GM12891 (cell line): ENCODE data around the gene KDM4B.

ENCODE experiments used
- PAX5 ChIP-seq: IDR thresholded peaks from 2 replicates; pipeline ENCODE4 v1.6.1; 2011; ENCODE audit warnings: low read length, moderate library complexity, mild to moderate bottlenecking; ENCODE audit not compliant: insufficient read depth, severe bottlenecking
- POLR2A ChIP-seq: IDR thresholded peaks from 2 replicates; pipeline ENCODE4 v1.6.1; 2011; ENCODE audit warnings: low read depth, low read length, control low read depth
- POLR2AphosphoS5 ChIP-seq: IDR thresholded peaks from 2 replicates; pipeline ENCODE4 v1.6.1; 2011; ENCODE audit warnings: low read depth, low read length, control low read depth
- POU2F2 ChIP-seq: IDR thresholded peaks from 2 replicates; pipeline ENCODE4 v1.6.1; 2011; ENCODE audit warnings: low read depth, mild to moderate bottlenecking, control low read depth, low read length, moderate library complexity
- SPI1 ChIP-seq: IDR thresholded peaks from 2 replicates; pipeline ENCODE4 v1.6.1; 2011; ENCODE audit warnings: low read depth, low read length, control low read depth
- TAF1 ChIP-seq: IDR thresholded peaks from 2 replicates; pipeline ENCODE4 v1.6.1; 2011; ENCODE audit warnings: low read depth, low read length, control low read depth

DNA sequence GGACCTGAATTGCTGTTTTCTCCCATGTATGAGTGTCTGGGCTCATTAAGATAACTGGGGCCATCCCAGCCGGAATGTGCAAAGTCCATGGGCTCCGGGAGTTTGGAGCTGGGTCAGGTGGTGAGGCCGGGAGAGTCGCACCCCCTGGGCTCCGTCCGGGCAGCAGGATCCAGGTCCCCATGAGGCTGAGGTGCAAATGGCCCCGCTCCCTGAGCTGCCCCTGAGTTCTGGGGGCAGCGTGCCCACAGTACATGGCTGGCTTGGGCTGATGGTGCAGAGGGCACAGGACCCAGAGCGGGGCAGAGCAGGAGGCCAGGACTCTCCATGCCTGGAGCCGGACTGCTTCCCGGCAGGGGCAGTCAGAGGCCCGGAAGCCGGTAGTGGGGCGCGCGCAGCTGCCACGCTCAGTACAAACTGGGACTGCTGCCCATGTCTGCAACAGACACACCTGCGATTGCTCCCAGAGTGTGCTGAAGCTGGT, 136.0 kb downstream of the KDM4B start:
- TF ChIP-seq TAF1 = no peak
- TF ChIP-seq POLR2A = no peak
- TF ChIP-seq POLR2AphosphoS5 = no peak
- no peak for TF ChIP-seq SPI1
- TF ChIP-seq POU2F2 = no peak
- TF ChIP-seq PAX5 = no peak
